Uterus (tissue), 4 donors: ENCODE measurements around the gene LRRC75B. TPM values are rescaled to one million over a fixed set of nuclear protein-coding genes. Genes with fewer than 3 reads are reported as not detected.

ENCODE experiments used
- DNase-seq, 2 donors: peaks; one replicate each; pipeline ENCODE4 v3.0.0-alpha.2; 2019 to 2020
- H3K27ac ChIP-seq, 2 donors: fragments of 200-600 bp; sonication (generic); 1 replicate in 1 of 2; 2 replicates in 1 of 2; pipeline ENCODE4 v1.5.1; 2016 to 2018
- H3K27me3 ChIP-seq, 2 donors: fragments of 200-600 bp; sonication (generic); one replicate each; pipeline ENCODE4 v1.5.1; 2018 to 2019; ENCODE audit warnings: control low read depth in 1 of 2
- H3K36me3 ChIP-seq, 2 donors: fragments of 200-600 bp; sonication (generic); one replicate each; pipeline ENCODE4 v1.5.1; 2019; ENCODE audit warnings: control low read depth in 1 of 2
- H3K4me1 ChIP-seq, 2 donors: fragments of 200-600 bp; sonication (generic); one replicate each; pipeline ENCODE4 v1.5.1; 2018 to 2019; ENCODE audit warnings: control low read depth in 1 of 2
- H3K4me3 ChIP-seq, 2 donors: fragments of 200-600 bp; sonication (generic); 1 replicate in 1 of 2; 2 replicates in 1 of 2; pipeline ENCODE4 v1.5.1; 2018 to 2019; ENCODE audit warnings: mild to moderate bottlenecking in 1 of 2
- H3K9me3 ChIP-seq, 2 donors: fragments of 200-600 bp; sonication (generic); one replicate each; pipeline ENCODE4 v1.5.1; 2019; ENCODE audit warnings: control low read depth in 1 of 2
- CTCF ChIP-seq, 4 experiments: fragments of 200-600 bp in 2 of 4; fragments of 450-650 bp in 2 of 4; sonication (generic) in 2 of 4; IDR thresholded peaks; one replicate each; pipeline ENCODE4 v1.5.1; 2016 to 2019; ENCODE audit warnings: antibody characterized with exemption in 4 of 4, mild to moderate bottlenecking in 2 of 4, moderate library complexity in 1 of 4
- POLR2A ChIP-seq, 2 donors: fragments of 450-650 bp; IDR thresholded peaks; one replicate each; pipeline ENCODE4 v1.6.1; 2016; ENCODE audit warnings: antibody characterized with exemption in 2 of 2, mild to moderate bottlenecking in 1 of 2, moderate library complexity in 1 of 2
- intact Hi-C: fragments of 100-400 bp; cut with DNase I; formaldehyde crosslinking; loops from one replicate; pipeline ENCODE4 v1.15.1; 2023; ENCODE audit warnings: low total_unique reads
- total RNA-seq, 4 donors: library from RNA; depleted of rRNA in 3 of 4; stranded (reverse); fragments of >200 nt in 3 of 4; gene quantifications; one replicate each; pipeline versions ENCODE4 v1.1.0 to v1.2.4, GENCODE V29; 2014 to 2023
- donor health status: DM: yes; HTN: yes; CAD: no.

Gene LRRC75B
- total RNA-seq, 4 donors from 2014 or later, result 0.88 to 16.2 (median 8.2) TPM

- Histone ChIP-seq H3K36me3 (no peaks in the 10 kb centered on the region), H3K9me3 (no peaks in the 10 kb centered on the region), H3K27ac (no peak overlapping the region), H3K27me3 (no peaks in the 10 kb centered on the region), H3K4me3 (no peak overlapping the region), H3K4me1 (no peaks in the 10 kb centered on the region)
- no peak for TF ChIP-seq CTCF (IDR thresholded peaks at IDR 0.05)
- no peak for TF ChIP-seq POLR2A (IDR thresholded peaks at IDR 0.05)
- DNase-seq, result no peak
- intact Hi-C loops, result no loop called here
Observed at GRCh38 chr22:24591286-24591830, 1.5 kb downstream of the LRRC75B start.

- Histone ChIP-seq H3K27ac (no peak overlapping the region), H3K27me3 (no peaks in the 10 kb centered on the region), H3K36me3 (no peaks in the 10 kb centered on the region), H3K4me3 (no peak overlapping the region), H3K4me1 (no peaks in the 10 kb centered on the region), H3K9me3 (no peaks in the 10 kb centered on the region)
- DNase-seq, result no peak
- no peak for TF ChIP-seq POLR2A (IDR thresholded peaks at IDR 0.05)
- TF ChIP-seq CTCF (IDR thresholded peaks at IDR 0.05), result no peak
- intact Hi-C loops, result no loop called here
Observed at GRCh38 chr22:24590596-24591173, 2.2 kb downstream of the LRRC75B start.

GRCh38 chr22:24589518-24590030 lies 3.3 kb downstream of the LRRC75B start:
- TF ChIP-seq CTCF (IDR thresholded peaks at IDR 0.05), result no peak
- no peak for TF ChIP-seq POLR2A (IDR thresholded peaks at IDR 0.05)
- Histone ChIP-seq H3K4me3 (no peak overlapping the region), H3K36me3 (no peaks in the 10 kb centered on the region), H3K9me3 (no peaks in the 10 kb centered on the region), H3K4me1 (no peaks in the 10 kb centered on the region), H3K27me3 (no peaks in the 10 kb centered on the region), H3K27ac (no peak overlapping the region)
- intact Hi-C loops, result no loop called here
- no peak for DNase-seq

- no peak for TF ChIP-seq CTCF (IDR thresholded peaks at IDR 0.05)
- TF ChIP-seq POLR2A (IDR thresholded peaks at IDR 0.05), result no peak
- intact Hi-C loops, result no loop called here
- H3K36me3 ChIP-seq, result no peaks in the 10 kb centered on the region
- no peak overlapping the region for H3K4me3 ChIP-seq
- H3K4me1 ChIP-seq, result no peaks in the 10 kb centered on the region
- no peaks in the 10 kb centered on the region for H3K27me3 ChIP-seq
- DNase-seq, result no peak
- H3K27ac ChIP-seq, result no peak overlapping the region
- H3K9me3 ChIP-seq, result no peaks in the 10 kb centered on the region
Observed at GRCh38 chr22:24588757-24589481, 4.0 kb downstream of the LRRC75B start.

GRCh38 chr22:24588381-24588756 lies 4.5 kb downstream of the LRRC75B start:
- no peak overlapping the region for H3K27ac ChIP-seq
- intact Hi-C loops, result no loop called here
- DNase-seq, result no peak

More at GRCh38 chr22:24588381-24588756, 4.5 kb downstream of the LRRC75B start:
- Histone ChIP-seq H3K9me3 (no peaks in the 10 kb centered on the region), H3K36me3 (no peaks in the 10 kb centered on the region), H3K4me3 (no peak overlapping the region), H3K4me1 (no peaks in the 10 kb centered on the region), H3K27me3 (no peaks in the 10 kb centered on the region)
- no peak for TF ChIP-seq CTCF (IDR thresholded peaks at IDR 0.05)
- TF ChIP-seq POLR2A (IDR thresholded peaks at IDR 0.05), result no peak
